ENCODE results near the gene TAS1R2.
"Not testable (repeated sequence)": the region's sequence is repeated elsewhere in the genome, so short reads cannot be mapped to it uniquely, and the experiment has no call there.

The TAS1R2 gene

GRCh38 chr1:18868354-18868753 is 8.9 kb upstream of the TAS1R2 start:
- no peak for DNase-seq

DNA sequence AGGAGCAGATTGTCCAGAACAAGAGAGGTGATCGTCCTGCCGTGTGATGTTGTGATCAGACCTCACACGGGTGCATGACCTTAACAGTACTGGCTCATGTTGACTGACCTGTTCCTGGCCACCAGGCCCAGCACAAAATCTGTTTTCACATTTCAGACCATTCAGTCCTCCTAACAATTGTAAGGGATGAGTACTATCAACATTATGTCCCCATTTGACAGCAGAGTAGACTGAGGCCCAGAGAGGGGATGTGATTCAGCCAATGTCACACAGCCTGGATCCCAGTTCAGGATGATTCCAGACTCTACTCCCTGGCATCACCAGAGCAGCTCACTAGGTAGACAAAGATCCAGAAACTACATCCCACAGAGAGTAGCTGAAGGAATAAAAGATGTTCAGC is 7.4 kb upstream of the TAS1R2 start:
- DNase-seq: no peak

DNA sequence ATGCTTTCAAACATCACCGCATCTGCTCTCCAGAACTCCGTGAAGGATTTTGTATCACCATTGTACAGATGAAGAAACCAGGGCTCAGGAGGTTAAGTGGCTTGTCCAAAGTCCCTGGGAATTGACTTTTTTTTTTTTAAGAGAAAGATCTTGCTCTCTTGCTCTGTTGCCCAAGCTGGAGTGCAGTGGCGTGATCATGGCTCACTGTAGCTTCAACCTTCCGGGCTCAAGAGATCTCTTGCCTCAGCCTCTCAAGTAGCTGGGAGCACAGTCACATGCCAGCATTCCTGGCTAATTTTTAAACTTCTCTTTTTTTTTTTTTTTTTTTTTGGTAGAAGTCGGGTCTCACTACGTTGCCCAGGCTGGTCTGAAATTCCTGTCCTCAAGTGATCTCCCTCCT is 6.9 kb upstream of the TAS1R2 start:
- no peak for DNase-seq

- no peak for DNase-seq
Measured at GRCh38 chr1:18865176-18865575, 5.7 kb upstream of the TAS1R2 start.

DNA sequence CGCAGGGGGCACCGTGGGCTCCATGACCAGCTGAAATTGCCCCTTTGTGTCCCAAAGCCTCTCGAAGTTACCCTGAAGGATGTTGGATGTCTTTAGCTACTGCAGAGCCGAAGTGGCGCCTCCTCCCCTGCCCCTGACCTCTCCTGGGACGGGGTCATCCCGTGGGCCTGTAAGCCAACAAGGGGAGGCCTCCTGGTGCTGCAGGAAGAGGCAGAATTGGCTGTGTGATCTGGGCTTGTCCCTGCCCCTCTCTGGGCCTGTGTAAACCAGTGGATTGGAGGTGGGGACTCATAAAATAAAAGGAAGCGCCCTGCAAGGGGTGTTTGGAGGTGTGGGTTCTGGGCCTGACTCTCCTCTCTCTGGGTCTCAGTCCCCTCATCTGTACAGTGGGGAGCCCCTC is 2.1 kb upstream of the TAS1R2 start:
- DNase-seq: no peak

- no peak for DNase-seq
Measured at GRCh38 chr1:18861082-18861481, 1.6 kb upstream of the TAS1R2 start.

- DNase-seq: no peak
Measured at GRCh38 chr1:18858070-18858688, 1.3 kb downstream of the TAS1R2 start.

GRCh38 chr1:18856435-18856834 is 3.0 kb downstream of the TAS1R2 start:
- no peak for DNase-seq

DNA sequence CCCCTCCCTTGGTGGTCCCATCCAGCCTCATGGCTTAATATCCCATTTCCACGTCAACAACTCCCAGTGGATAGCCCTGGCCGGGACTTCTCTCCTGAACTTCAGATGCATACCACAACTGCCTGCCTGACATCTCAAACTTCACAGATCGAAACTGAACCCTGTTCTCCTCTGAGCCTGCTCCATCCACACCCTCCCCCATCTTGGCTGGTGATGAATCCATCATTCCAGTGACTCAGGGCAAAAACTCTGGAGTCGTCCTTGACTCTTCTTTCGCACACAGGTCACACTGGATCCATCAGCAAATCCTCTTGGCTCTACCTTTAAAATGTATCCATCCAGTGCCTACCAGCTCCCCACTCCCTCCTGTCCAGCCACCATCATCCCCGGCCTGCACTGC is 3.9 kb downstream of the TAS1R2 start:
- no peak for DNase-seq

DNA sequence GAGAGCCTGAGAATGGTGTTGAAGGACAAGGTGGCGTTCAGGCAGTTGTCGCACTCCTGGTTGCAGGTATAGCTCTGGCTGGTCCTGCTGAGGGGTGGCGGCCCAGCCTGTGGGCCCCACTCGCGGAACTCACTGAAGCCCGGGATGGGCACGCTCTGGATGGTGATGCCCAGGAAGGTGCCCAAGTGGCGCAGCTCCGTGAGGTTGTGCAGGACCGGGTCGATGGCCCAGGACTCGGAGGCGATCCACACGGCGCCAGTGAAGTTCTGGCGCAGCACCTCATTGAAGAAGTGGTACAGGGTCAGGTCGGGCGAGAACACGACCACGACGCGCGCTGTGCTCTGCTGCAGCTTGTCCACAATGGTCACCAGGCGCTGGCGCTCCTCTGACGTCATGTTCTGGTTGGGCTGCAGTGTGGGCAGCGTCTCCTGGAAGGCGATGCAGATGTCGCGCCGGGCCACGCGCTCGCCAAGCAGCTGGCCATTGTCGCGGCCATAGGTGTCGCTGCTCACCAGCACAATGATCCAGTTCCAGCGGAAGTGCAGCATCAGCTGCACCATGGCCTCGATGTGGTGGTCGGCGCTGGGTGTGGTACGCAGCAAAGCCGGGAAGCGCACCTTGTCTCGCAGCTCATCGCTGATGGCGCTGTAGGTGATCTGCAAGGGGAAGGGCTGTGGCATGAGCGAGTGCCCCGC is 5.0 kb downstream of the TAS1R2 start:
- DNase-seq: no peak

DNA sequence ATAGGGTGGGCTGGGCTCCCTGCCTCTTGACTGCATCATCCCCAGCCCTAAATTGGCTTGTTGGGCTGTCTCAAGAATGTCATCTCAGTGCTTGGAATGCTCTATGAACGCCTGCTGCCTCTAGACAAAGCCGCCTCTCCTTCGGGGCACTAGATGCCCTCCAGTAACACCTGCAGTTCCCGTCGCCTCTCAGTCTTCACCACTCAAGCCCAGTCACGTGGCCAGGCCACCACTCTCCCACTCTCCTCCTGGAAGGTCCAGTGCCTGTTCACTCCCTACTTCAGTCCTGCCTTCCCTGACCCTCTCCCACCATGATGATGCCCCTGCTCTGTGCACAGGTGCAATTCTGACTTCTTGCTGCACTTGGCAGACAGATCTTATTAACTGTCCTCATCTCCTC is 7.0 kb downstream of the TAS1R2 start:
- DNase-seq: no peak

- no peak for DNase-seq
Measured at GRCh38 chr1:18849261-18849711, 10.2 kb downstream of the TAS1R2 start.

DNA sequence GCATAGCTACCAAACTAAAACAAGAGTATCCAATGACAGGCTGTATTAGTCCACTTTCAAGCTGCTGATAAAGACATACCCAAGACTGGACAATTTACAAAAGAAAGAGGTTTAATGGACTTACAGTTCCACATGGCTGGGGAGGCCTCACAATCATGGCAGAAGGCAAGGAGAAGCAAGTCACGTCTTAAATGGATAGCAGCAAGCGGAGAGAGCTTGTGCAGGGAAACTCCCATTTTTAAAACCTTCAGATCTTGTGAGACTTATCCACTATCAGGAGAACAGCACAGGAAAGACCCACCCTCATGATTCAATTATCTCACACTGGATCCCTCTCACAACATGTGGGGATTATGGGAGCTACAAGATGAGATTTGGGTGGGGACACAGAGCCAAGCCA is 11.7 kb downstream of the TAS1R2 start:
- DNase-seq: not testable (repeated sequence)

GRCh38 chr1:18840145-18840544 is 19.3 kb downstream of the TAS1R2 start:
- no peak for DNase-seq

DNA sequence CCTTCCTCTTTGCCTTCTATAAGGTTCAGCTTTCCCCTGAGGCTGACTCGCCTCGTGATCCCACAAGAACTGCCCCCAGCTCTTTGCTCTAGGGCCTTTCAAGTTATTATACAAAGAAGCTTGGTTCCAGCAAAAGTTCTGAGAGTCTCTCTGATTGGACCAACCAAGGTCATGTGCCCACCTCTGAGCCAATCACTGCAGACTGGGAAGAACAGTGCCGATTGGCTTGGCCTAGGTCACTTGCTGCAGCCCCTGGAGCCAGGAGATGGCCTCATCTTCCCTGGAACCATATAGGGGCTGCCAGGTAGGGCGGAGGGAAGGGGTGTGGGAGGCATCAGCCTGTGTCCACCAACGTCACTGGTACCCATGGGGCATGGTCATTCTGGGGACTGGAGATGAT is 22.8 kb downstream of the TAS1R2 start:
- DNase-seq: no peak

DNA sequence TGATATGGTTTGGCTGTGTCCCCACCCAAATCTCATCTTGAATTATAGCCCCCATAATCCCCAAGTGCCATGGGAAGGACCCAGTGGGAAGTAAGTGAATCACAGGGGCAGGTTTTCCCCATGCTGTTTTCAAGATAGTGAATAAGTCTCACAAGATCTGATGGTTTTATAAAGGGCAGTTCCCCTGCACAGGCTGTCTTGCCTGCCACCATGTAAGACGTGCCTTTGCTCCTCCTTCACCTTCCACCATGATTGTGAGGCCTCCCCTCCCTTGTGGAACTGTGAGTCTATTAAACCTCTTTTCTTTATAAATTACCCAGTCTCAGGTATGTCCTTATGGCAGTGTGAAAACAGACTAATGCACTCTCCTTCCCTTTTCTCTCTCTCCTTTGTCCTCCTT is 27.1 kb downstream of the TAS1R2 start:
- DNase-seq: not testable (repeated sequence)

DNA sequence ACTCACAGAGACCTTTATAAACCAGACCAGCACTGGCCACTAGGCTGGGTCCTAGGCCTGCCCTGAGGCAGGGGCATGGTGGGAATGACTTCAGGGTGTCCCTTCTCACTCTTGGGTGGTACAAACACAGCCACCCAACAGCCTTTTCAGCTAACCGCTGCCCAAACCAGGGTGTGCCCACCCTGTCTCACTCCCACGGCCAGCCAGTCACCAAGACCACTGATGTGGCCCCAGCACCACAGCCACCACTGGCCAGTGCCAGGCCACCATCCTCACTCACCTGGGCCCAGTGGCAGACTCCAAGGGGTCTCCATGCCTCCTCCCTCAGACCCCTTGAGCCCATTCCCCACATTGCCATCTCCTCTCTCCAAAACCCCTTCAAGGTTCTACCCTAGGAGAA is 27.8 kb downstream of the TAS1R2 start:
- no peak for DNase-seq

DNA sequence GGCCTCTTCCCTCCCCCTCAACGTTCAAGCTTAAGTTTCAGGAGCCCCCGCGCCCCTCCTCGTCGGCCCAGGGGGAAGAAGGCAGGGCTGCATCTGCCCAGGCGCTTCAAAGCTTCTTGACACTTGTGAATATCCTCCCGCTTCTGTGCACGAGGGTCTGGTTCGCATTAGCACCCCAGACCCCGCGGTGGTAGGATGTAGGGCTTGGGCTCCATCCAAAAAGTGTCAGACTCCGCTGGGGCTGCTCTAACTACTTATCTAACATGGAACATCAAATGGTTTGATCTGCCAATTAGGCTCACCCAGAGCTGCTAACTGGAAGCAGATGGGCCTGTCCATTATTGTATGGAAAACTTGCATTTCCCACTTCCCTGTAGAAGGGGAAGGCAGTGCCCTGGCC is 28.9 kb downstream of the TAS1R2 start:
- no peak for DNase-seq

DNA sequence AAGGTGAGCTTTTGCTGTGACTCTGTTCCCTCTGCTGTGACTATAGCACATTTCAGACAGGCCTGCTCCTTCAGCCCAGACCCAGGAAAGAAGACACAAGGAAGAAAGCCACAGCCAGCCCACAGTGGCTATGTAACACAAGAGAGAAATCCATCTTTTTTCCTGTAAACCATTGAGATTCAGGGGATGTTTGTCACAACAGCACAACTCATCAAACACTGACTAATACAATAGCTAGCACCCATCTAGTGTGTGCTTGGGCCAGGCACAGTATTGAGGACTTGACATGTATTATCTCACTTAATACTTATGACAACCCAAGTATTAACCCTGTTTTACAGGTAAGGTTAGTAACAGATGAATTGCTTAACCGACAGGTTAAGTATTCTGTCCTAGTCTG is 29.8 kb downstream of the TAS1R2 start:
- DNase-seq: no peak

DNA sequence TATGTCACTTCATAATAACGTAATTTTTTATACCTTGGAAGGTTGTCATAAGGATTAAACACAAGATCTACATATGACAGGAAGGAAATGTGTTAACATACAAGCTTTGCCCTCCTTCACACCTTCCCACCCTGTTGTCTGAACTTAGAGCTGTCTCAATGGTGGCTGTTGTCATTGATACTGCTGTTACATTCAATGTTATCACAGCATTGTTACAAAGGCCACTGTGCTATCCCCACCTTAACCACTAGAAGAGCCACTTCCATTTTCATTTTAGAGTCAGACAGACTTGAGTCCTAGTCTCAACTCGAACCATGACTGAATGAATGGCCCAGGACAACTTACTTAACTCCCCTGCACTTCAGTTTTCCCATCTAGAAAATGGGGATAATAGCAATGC is 31.2 kb downstream of the TAS1R2 start:
- DNase-seq: no peak

DNA sequence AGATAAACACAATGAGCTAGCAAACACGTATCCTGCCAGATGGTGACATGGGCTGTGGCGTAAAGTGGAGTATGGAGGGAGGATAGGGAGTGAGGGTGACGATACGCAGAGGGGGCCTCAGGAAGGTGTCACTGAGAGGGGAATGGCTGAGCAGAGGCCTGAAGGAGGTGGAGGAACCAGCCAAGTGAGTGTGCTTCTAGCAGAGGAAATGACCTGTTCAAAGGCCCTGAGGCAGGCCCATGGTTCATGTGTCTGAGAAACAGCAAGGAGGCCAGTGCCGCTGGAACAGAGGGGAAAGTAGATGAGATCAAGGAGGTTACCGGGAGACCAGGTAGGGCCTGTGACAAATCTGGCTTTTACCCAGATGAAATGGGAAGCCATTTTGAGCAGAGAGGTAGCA is 36.0 kb downstream of the TAS1R2 start:
- DNase-seq: no peak

DNA sequence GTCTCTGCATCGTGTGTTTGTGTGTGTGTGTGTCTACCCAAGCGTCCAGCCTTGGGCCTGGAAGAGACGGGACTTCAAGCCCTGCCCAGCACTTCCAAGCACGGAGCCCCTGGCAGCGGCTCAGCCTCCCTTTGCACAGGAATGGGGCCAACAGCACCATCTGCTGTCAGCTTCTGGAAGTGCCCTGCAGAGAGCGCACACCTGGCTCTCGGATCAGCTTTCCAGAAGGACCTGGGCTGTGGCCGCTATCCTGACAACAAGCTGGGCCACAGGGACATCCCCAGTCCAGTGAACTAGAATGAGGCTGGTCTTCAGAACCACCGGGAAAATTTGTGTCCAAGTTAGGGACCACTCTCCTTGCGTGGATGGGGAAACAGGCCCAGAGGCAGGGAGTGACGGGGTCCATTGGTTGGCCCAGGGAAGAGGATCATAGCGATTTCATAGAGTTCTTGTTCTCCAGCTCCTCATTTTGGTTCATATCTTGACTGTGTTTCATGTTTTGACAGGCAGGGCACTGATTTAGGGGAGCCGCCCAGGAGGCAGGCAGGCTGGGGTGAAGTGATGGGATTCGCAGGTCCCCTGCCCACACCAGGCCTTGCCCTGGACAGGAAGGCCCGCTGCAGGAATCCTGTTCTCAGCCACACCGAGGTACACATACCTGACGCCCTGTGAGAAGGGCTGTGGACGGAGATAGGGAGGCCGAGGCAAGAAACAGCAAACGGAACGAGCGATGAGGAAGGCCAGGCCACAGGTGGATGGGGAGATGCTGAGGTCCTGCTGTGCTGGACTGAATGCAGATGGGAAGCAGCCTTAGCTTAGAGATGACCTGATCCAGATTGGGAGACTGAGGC is 38.4 kb downstream of the TAS1R2 start:
- peak; percentile 15 for DNase-seq

GRCh38 chr1:18819986-18820790 is 39.3 kb downstream of the TAS1R2 start:
- no peak for DNase-seq

Measured in stimulated activated naive CD4-positive, alpha-beta T cell treated with Interleukin-2 at 50 U/mL for 16 hours (primary cell).